ENCODE results near the gene PLCB1.
A peak's percentile ranks its signal among the peaks of the same experiment; 100 is the strongest.

The PLCB1 gene

GRCh38 chr20:8118039-8118438, 14.0 kb upstream of the PLCB1 start:
- Histone ChIP-seq H3K79me2 (ENCODE audit: control insufficient read depth, insufficient read depth, low read length, poor library complexity) (no peaks in the 10 kb centered on the region), H3K27ac (ENCODE audit: low read depth, low read length) (no peak overlapping the region)

DNA sequence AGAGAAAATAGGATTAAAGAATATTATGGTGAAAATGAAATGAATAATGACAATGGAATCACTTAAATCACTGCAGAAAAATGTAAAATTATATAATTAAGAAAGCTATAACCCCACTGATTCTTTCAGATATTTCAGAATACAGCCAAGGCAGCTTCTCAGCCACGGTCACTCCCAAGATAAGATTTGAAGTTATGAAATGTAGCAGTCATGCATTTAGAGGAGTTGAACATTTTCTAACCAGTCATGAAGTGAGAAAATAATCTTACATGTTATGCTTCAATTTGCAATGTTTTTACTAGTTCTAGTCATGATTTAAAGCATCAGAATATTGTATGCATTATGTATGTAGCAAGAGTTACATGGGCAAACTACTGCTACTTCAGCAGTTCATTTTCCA, 13.3 kb upstream of the PLCB1 start:
- no peak overlapping the region for H2BK12ac ChIP-seq (ENCODE audit: low read length)
- no peaks in the 10 kb centered on the region for H3K79me1 ChIP-seq (ENCODE audit: low read length)
- H3K4ac ChIP-seq (ENCODE audit: low read depth, low read length): no peak overlapping the region
- no peaks in the 10 kb centered on the region for H3K27me3 ChIP-seq (ENCODE audit: insufficient read depth, low read length)
- H2AFZ ChIP-seq (ENCODE audit: insufficient read depth, low read length, poor library complexity): no peak overlapping the region
- no peak overlapping the region for H4K12ac ChIP-seq (ENCODE audit: low read depth, low read length)
- H4K91ac ChIP-seq (ENCODE audit: low read depth, low read length): no peak overlapping the region
- H3K23ac ChIP-seq (ENCODE audit: low read length): no peak overlapping the region
- no peak overlapping the region for H3K14ac ChIP-seq (ENCODE audit: low read length)
- H3K36me3 ChIP-seq (ENCODE audit: control insufficient read depth in 1 of 2, insufficient read depth in 2 of 2, low read length in 2 of 2): no peaks in the 10 kb centered on the region
- H4K8ac ChIP-seq (ENCODE audit: low read depth, low read length): no peak overlapping the region
- H3K9me3 ChIP-seq (ENCODE audit: insufficient read depth, low read depth, low read length): no peaks in the 10 kb centered on the region
- no peak overlapping the region for H2AK5ac ChIP-seq (ENCODE audit: low read length)
- H3K27ac ChIP-seq (ENCODE audit: low read depth, low read length): no peak overlapping the region
- no peak overlapping the region for H2BK5ac ChIP-seq (ENCODE audit: low read depth, low read length, poor library complexity)
- H2BK120ac ChIP-seq (ENCODE audit: insufficient read depth, low read length, poor library complexity): no peak overlapping the region
- no peak overlapping the region for H3K9ac ChIP-seq (ENCODE audit: low read length)
- H3K18ac ChIP-seq (ENCODE audit: low read length): no peak overlapping the region
- no peak overlapping the region for H3K4me2 ChIP-seq (ENCODE audit: low read length)
- H3K4me1 ChIP-seq (ENCODE audit: control insufficient read depth in 1 of 2, insufficient read depth in 2 of 2, low read length in 2 of 2): peaks cover 0 to 5% of the 10 kb centered on the region in 2 experiments
- no peak overlapping the region for H3K4me3 ChIP-seq (ENCODE audit: low read depth, low read length)
- H3K79me2 ChIP-seq (ENCODE audit: control insufficient read depth, insufficient read depth, low read length, poor library complexity): no peaks in the 10 kb centered on the region
- no CpG with 5 or more reads among the region's 1 CpG for WGBS (ENCODE audit: extremely low coverage, insufficient coverage, insufficient read length)
- DNase-seq: no peak

More at GRCh38 chr20:8118039-8118438, 14.0 kb upstream of the PLCB1 start:
- Histone ChIP-seq H3K4me1 (ENCODE audit: control insufficient read depth in 1 of 2, insufficient read depth in 2 of 2, low read length in 2 of 2) (peaks cover 0 to 5% of the 10 kb centered on the region in 2 experiments), H3K9me3 (ENCODE audit: insufficient read depth, low read depth, low read length) (no peaks in the 10 kb centered on the region), H3K4ac (ENCODE audit: low read depth, low read length) (no peak overlapping the region), H2BK12ac (ENCODE audit: low read length) (no peak overlapping the region), H4K8ac (ENCODE audit: low read depth, low read length) (no peak overlapping the region), H3K9ac (ENCODE audit: low read length) (no peak overlapping the region), H3K4me2 (ENCODE audit: low read length) (no peak overlapping the region), H3K27me3 (ENCODE audit: insufficient read depth, low read length) (no peaks in the 10 kb centered on the region), H3K4me3 (ENCODE audit: low read depth, low read length) (no peak overlapping the region), H3K14ac (ENCODE audit: low read length) (no peak overlapping the region), H2AK5ac (ENCODE audit: low read length) (no peak overlapping the region), H3K18ac (ENCODE audit: low read length) (no peak overlapping the region), H2BK120ac (ENCODE audit: insufficient read depth, low read length, poor library complexity) (no peak overlapping the region), H4K91ac (ENCODE audit: low read depth, low read length) (no peak overlapping the region), H2BK5ac (ENCODE audit: low read depth, low read length, poor library complexity) (no peak overlapping the region), H2AFZ (ENCODE audit: insufficient read depth, low read length, poor library complexity) (no peak overlapping the region), H3K79me1 (ENCODE audit: low read length) (no peaks in the 10 kb centered on the region), H3K23ac (ENCODE audit: low read length) (no peak overlapping the region), H4K12ac (ENCODE audit: low read depth, low read length) (no peak overlapping the region), H3K36me3 (ENCODE audit: control insufficient read depth in 1 of 2, insufficient read depth in 2 of 2, low read length in 2 of 2) (no peaks in the 10 kb centered on the region)
- DNase-seq: no peak
- no CpG with 5 or more reads among the region's 1 CpG for WGBS (ENCODE audit: extremely low coverage, insufficient coverage, insufficient read length)

DNA sequence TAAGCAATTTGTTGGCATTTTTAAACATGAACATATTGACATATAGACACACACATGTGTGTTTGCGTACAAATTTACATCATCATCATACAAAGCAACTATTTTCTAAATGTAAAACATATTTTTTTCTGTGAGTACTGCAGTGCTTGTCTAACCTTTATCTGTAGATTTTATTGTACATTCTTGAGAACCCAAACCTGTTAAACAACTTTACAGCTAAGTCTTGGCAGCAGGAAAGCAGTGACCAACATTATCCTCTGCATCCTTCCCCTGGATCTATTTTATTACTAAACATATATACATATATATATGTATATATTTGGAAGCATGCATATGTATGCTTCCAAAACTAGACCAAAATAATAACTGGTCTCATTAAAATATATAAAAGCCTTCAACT, 10.4 kb upstream of the PLCB1 start:
- no CpG with 5 or more reads among the region's 1 CpG for WGBS (ENCODE audit: extremely low coverage, insufficient coverage, insufficient read length)
- H2BK12ac ChIP-seq (ENCODE audit: low read length): no peak overlapping the region
- no peak overlapping the region for H2AFZ ChIP-seq (ENCODE audit: insufficient read depth, low read length, poor library complexity)
- H3K4me2 ChIP-seq (ENCODE audit: low read length): no peak overlapping the region
- no peak overlapping the region for H4K12ac ChIP-seq (ENCODE audit: low read depth, low read length)
- no peak overlapping the region for H3K27ac ChIP-seq (ENCODE audit: low read depth, low read length)
- H3K4ac ChIP-seq (ENCODE audit: low read depth, low read length): no peak overlapping the region
- no peaks in the 10 kb centered on the region for H3K9me3 ChIP-seq (ENCODE audit: insufficient read depth, low read depth, low read length)
- no peaks in the 10 kb centered on the region for H3K27me3 ChIP-seq (ENCODE audit: insufficient read depth, low read length)
- no peaks in the 10 kb centered on the region for H3K36me3 ChIP-seq (ENCODE audit: control insufficient read depth in 1 of 2, insufficient read depth in 2 of 2, low read length in 2 of 2)
- peaks cover 0 to 5% of the 10 kb centered on the region in 2 experiments for H3K4me1 ChIP-seq (ENCODE audit: control insufficient read depth in 1 of 2, insufficient read depth in 2 of 2, low read length in 2 of 2)
- no peak overlapping the region for H3K18ac ChIP-seq (ENCODE audit: low read length)
- H3K14ac ChIP-seq (ENCODE audit: low read length): no peak overlapping the region
- no peak overlapping the region for H2BK5ac ChIP-seq (ENCODE audit: low read depth, low read length, poor library complexity)
- H3K79me2 ChIP-seq (ENCODE audit: control insufficient read depth, insufficient read depth, low read length, poor library complexity): no peaks in the 10 kb centered on the region
- H4K8ac ChIP-seq (ENCODE audit: low read depth, low read length): no peak overlapping the region
- no peak overlapping the region for H3K4me3 ChIP-seq (ENCODE audit: low read depth, low read length)
- no peak overlapping the region for H3K23ac ChIP-seq (ENCODE audit: low read length)
- peak in 1 of 2 donors; percentile 50 for DNase-seq
- no peak overlapping the region for H2AK5ac ChIP-seq (ENCODE audit: low read length)
- H3K9ac ChIP-seq (ENCODE audit: low read length): no peak overlapping the region
- H3K79me1 ChIP-seq (ENCODE audit: low read length): no peaks in the 10 kb centered on the region
- H4K91ac ChIP-seq (ENCODE audit: low read depth, low read length): no peak overlapping the region
- no peak overlapping the region for H2BK120ac ChIP-seq (ENCODE audit: insufficient read depth, low read length, poor library complexity)

GRCh38 chr20:8124639-8125038, 7.4 kb upstream of the PLCB1 start:
- Histone ChIP-seq H2BK5ac (ENCODE audit: low read depth, low read length, poor library complexity) (no peak overlapping the region), H3K4me2 (ENCODE audit: low read length) (no peak overlapping the region), H3K14ac (ENCODE audit: low read length) (no peak overlapping the region), H3K4ac (ENCODE audit: low read depth, low read length) (no peak overlapping the region), H2BK120ac (ENCODE audit: insufficient read depth, low read length, poor library complexity) (no peak overlapping the region), H3K27me3 (ENCODE audit: insufficient read depth, low read length) (no peaks in the 10 kb centered on the region), H2BK12ac (ENCODE audit: low read length) (no peak overlapping the region), H2AK5ac (ENCODE audit: low read length) (no peak overlapping the region), H3K4me3 (ENCODE audit: low read depth, low read length) (no peak overlapping the region), H3K18ac (ENCODE audit: low read length) (no peak overlapping the region), H3K79me2 (ENCODE audit: control insufficient read depth, insufficient read depth, low read length, poor library complexity) (no peaks in the 10 kb centered on the region), H4K8ac (ENCODE audit: low read depth, low read length) (no peak overlapping the region), H4K12ac (ENCODE audit: low read depth, low read length) (no peak overlapping the region), H3K27ac (ENCODE audit: low read depth, low read length) (no peak overlapping the region), H3K23ac (ENCODE audit: low read length) (no peak overlapping the region), H2AFZ (ENCODE audit: insufficient read depth, low read length, poor library complexity) (no peak overlapping the region), H4K91ac (ENCODE audit: low read depth, low read length) (no peak overlapping the region), H3K9ac (ENCODE audit: low read length) (no peak overlapping the region), H3K36me3 (ENCODE audit: control insufficient read depth in 1 of 2, insufficient read depth in 2 of 2, low read length in 2 of 2) (no peaks in the 10 kb centered on the region), H3K79me1 (ENCODE audit: low read length) (peaks cover 4% of the 10 kb centered on the region), H3K9me3 (ENCODE audit: insufficient read depth, low read depth, low read length) (no peaks in the 10 kb centered on the region), H3K4me1 (ENCODE audit: control insufficient read depth in 1 of 2, insufficient read depth in 2 of 2, low read length in 2 of 2) (peaks cover 3 to 7% of the 10 kb centered on the region in 2 experiments)
- no peak for DNase-seq

All from trophoblast cell (in vitro differentiated cells and primary cell).